WI38 (cell line): ENCODE results near the gene LCE5A.

ENCODE experiments used
- H3K4me3 ChIP-seq: 2 replicates; pipeline ENCODE4 v1.5.1; 2011; ENCODE audit warnings: low read depth, mild to moderate bottlenecking, control low read depth, low read length
- CTCF ChIP-seq: IDR thresholded peaks from 2 replicates; pipeline ENCODE4 v1.5.1; 2012; ENCODE audit warnings: low read depth, mild to moderate bottlenecking, control low read depth, low read length

LCE5A gene, protein sequence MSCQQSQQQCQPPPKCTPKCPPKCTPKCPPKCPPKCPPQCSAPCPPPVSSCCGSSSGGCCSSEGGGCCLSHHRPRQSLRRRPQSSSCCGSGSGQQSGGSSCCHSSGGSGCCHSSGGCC

DNA sequence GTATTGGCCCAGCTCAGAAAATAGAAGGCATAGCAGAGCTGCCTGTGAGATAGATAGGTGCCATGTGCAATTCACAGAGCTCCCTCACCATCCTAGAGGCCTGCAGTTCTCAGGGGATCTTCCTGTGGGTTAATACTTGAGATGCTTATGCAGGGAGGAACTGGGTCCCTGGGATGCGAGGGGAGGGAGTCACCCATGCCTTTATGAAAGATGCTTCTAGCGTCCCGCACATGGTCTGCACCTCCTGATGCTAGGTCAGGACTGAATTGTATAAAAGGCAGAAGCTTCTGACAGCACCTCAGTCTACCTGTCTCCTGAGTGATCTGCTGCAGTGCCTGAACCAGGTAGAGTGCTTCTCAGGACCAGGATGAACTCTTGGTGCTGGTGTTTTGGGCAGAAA, at the start of gene LCE5A:
LCE5A (plus strand) TSS at position 301 of the 400 bp plus-strand sequence. CDS start 732 bp downstream, outside the sequence.
- no peak within 1 kb of the TSS for H3K4me3 ChIP-seq
- no peak for TF ChIP-seq CTCF

DNA sequence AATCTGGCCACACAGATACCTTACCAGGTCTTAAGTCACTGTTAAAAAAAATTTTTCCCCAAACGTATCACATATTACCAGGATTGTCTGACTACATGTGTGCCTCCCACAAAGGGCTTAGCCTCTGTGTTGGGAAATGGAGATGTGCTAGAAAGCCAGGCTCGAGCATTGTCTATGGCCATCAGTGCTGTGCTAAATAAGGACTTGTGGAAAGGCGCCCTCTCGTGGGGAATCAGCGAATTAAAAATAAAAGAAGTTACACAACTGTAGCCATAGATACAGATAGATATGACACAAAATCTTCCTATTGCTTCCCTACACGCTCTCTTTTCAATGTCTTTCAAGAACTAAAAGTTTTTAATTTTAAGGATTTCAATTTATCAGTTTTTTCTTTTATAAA, 49.1 kb upstream of the LCE5A start:
- peak; percentile 47 for TF ChIP-seq CTCF
- H3K4me3 ChIP-seq = no peak overlapping the region

DNA sequence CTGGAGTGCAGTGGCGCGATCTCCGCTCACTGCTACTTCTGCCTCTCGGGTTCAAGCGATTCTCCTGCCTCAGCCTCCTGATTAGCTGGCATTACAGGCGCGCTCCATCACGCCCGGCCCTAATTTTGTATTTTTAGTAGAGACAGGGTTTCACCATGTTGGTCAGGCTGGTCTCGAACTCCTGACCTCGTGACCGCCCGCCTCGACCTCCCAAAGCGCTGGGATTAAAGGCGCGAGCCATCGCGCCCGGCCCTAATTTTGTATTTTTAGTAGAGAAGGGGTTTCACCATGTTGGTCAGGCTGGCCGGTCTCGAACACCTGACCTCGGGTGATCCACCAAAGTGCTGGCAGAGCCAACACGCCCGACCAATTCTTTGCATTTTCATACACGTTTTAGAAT, 48.0 kb upstream of the LCE5A start:
- no peak for TF ChIP-seq CTCF
- no peak overlapping the region for H3K4me3 ChIP-seq

- TF ChIP-seq CTCF = no peak
These were observed 44.4 kb upstream of the LCE5A start for GRCh38 chr1:152466217-152466616.

GRCh38 chr1:152473887-152474537, 36.6 kb upstream of the LCE5A start:
- TF ChIP-seq CTCF = no peak

More at GRCh38 chr1:152466217-152466616, 44.4 kb upstream of the LCE5A start:
- H3K4me3 ChIP-seq = no peak overlapping the region

GRCh38 chr1:152479792-152480595, 30.6 kb upstream of the LCE5A start:
- H3K4me3 ChIP-seq = no peak overlapping the region
- TF ChIP-seq CTCF = no peak

More at GRCh38 chr1:152473887-152474537, 36.6 kb upstream of the LCE5A start:
- H3K4me3 ChIP-seq = no peak overlapping the region
